ENCODE data around the gene GIN1. TPM values are rescaled to one million over a fixed set of nuclear protein-coding genes. Genes with fewer than 3 reads are reported as not detected.

Gene GIN1
- total RNA-seq, 4 donors from 2014 or later, result 2.2 to 9.9 (median 5.2) TPM

GRCh38 chr5:103101079-103101750 lies 18.7 kb downstream of the GIN1 start:
- 91% methylated on average over 6 of the region's 6 CpGs for WGBS
- no peak for DNase-seq (ENCODE audit: low spot score in 2 of 2)
- Histone ChIP-seq H3K27me3 (no peaks in the 10 kb centered on the region), H3K27ac (no peak overlapping the region), H3K36me3 (peaks cover 17% of the 10 kb centered on the region), H3K9me3 (no peaks in the 10 kb centered on the region), H3K4me3 (no peak overlapping the region), H3K4me1 (no peaks in the 10 kb centered on the region)
- TF ChIP-seq CTCF (IDR thresholded peaks at IDR 0.05), result no peak
- TF ChIP-seq EP300 (IDR thresholded peaks at IDR 0.05), result no peak
- TF ChIP-seq POLR2A (IDR thresholded peaks at IDR 0.05), result no peak
- no peak for TF ChIP-seq POLR2AphosphoS5 (IDR thresholded peaks at IDR 0.05)

- TF ChIP-seq POLR2A (IDR thresholded peaks at IDR 0.05), result no peak
- no peak for TF ChIP-seq CTCF (IDR thresholded peaks at IDR 0.05)
- no peak for TF ChIP-seq EP300 (IDR thresholded peaks at IDR 0.05)
- TF ChIP-seq POLR2AphosphoS5 (IDR thresholded peaks at IDR 0.05), result no peak
- H3K27me3 ChIP-seq, result no peaks in the 10 kb centered on the region
- no peaks in the 10 kb centered on the region for H3K9me3 ChIP-seq
- no peaks in the 10 kb centered on the region for H3K4me1 ChIP-seq
- no peak for DNase-seq (ENCODE audit: low spot score in 2 of 2)
- 82% methylated on average over 2 of the region's 2 CpGs for WGBS
- no peak overlapping the region for H3K4me3 ChIP-seq
- H3K36me3 ChIP-seq, result peaks cover 23% of the 10 kb centered on the region
- no peak overlapping the region for H3K27ac ChIP-seq
Measured at GRCh38 chr5:103098993-103099392, 20.9 kb downstream of the GIN1 start.

GRCh38 chr5:103094737-103095136 lies 25.2 kb downstream of the GIN1 start:
- no peak overlapping the region for H3K27ac ChIP-seq
- WGBS, result 94% methylated on average over 2 of the region's 2 CpGs
- DNase-seq (ENCODE audit: low spot score in 2 of 2), result no peak
- no peaks in the 10 kb centered on the region for H3K27me3 ChIP-seq
- H3K4me3 ChIP-seq, result no peak overlapping the region
- H3K4me1 ChIP-seq, result no peaks in the 10 kb centered on the region
- peaks cover 18% of the 10 kb centered on the region for H3K36me3 ChIP-seq
- TF ChIP-seq CTCF (IDR thresholded peaks at IDR 0.05) (no peak), EP300 (IDR thresholded peaks at IDR 0.05) (no peak), POLR2A (IDR thresholded peaks at IDR 0.05) (no peak), POLR2AphosphoS5 (IDR thresholded peaks at IDR 0.05) (no peak)
- H3K9me3 ChIP-seq, result no peaks in the 10 kb centered on the region

DNA sequence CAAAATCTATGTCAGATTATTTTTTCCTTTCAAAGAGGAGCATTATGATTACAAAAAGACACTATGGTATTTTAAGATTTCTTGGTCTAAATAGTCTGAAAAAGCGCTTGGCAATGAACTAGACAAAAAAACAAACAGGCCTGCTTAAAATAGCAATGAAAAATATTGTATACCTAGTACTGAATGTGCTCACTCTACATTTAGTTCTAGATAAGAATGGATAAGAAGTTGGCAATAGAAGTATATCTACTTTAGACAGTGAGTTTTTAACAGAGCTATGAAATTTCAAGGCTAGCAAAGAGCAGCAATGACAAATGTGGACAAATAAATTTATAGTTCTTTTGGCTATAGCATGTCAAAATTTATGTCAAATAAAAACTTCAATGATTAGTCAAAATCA lies 26.2 kb downstream of the GIN1 start:
- Histone ChIP-seq H3K27ac (no peak overlapping the region), H3K27me3 (no peaks in the 10 kb centered on the region), H3K9me3 (no peaks in the 10 kb centered on the region), H3K4me1 (no peaks in the 10 kb centered on the region), H3K4me3 (no peak overlapping the region), H3K36me3 (peaks cover 24% of the 10 kb centered on the region)
- 94% methylated on average over 1 of the region's 1 CpG for WGBS
- DNase-seq (ENCODE audit: low spot score in 2 of 2), result no peak
- no peak for TF ChIP-seq POLR2AphosphoS5 (IDR thresholded peaks at IDR 0.05)

DNA sequence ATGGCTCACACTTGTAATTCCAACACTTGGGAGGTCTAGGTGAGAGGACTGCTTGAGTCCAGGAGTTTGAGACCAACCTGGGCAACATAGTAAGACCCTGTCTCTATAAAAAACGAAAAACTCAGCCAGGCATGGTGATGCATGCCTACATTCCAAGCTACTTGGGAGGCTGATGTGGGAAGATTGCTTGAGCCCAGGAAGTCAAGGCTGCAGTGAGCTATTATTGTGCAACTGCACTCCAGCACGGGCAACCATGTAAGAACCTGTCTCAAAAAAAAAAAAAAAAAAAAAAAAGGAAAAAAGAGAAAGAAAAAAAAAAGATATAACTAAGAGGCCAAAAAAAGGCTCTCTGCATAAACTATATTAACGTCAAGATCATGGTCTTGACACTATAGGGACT lies 27.3 kb downstream of the GIN1 start:
- no peak overlapping the region for H3K4me3 ChIP-seq
- H3K27me3 ChIP-seq, result no peaks in the 10 kb centered on the region
- peaks cover 34% of the 10 kb centered on the region for H3K36me3 ChIP-seq
- TF ChIP-seq EP300 (IDR thresholded peaks at IDR 0.05) (no peak), POLR2AphosphoS5 (IDR thresholded peaks at IDR 0.05) (no peak), CTCF (IDR thresholded peaks at IDR 0.05) (no peak), POLR2A (IDR thresholded peaks at IDR 0.05) (no peak)
- no peak overlapping the region for H3K27ac ChIP-seq
- H3K9me3 ChIP-seq, result no peaks in the 10 kb centered on the region
- no peak for DNase-seq (ENCODE audit: low spot score in 2 of 2)
- 92% methylated on average over 3 of the region's 3 CpGs for WGBS
- no peaks in the 10 kb centered on the region for H3K4me1 ChIP-seq

DNA sequence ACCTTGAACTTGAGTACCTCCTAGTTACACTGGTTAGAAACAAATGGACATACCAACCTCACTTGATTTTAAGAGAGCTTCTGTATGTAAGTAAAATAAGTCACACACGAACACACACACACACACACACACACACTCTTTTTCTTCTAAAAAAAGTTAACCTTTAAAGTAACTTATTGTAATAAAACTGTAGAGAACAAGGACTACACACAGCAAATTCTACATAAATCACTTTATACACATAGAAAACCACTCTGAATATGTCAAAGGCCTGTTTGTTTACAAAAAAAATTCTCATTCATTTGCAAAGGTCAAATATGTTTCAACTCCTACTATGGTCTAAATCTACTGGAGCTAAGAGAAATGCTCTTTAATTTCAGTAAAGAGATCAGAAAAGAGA lies 29.1 kb downstream of the GIN1 start:
- 98% methylated on average over 1 of the region's 1 CpG for WGBS
- Histone ChIP-seq H3K9me3 (no peaks in the 10 kb centered on the region), H3K4me3 (no peak overlapping the region), H3K27ac (no peak overlapping the region), H3K4me1 (no peaks in the 10 kb centered on the region), H3K27me3 (no peaks in the 10 kb centered on the region), H3K36me3 (peaks cover 43% of the 10 kb centered on the region)
- no peak for DNase-seq (ENCODE audit: low spot score in 2 of 2)
- TF ChIP-seq EP300 (IDR thresholded peaks at IDR 0.05), result no peak
- TF ChIP-seq POLR2A (IDR thresholded peaks at IDR 0.05), result no peak
- no peak for TF ChIP-seq CTCF (IDR thresholded peaks at IDR 0.05)
- TF ChIP-seq POLR2AphosphoS5 (IDR thresholded peaks at IDR 0.05), result no peak

Data from suprapubic skin (tissue), 4 donors.